ENCODE measurements around the gene RASGRP1. TPM values are rescaled to one million over a fixed set of nuclear protein-coding genes. Genes with fewer than 3 reads are reported as not detected.

RASGRP1 gene
- total RNA-seq (100 to 1,000 TPM; 118 to 148 (median 131) TPM), total RNA-seq (143 to 566 (median 317) reads per million in 29 experiments)
- 166 TPM for total RNA-seq (2013)

DNA sequence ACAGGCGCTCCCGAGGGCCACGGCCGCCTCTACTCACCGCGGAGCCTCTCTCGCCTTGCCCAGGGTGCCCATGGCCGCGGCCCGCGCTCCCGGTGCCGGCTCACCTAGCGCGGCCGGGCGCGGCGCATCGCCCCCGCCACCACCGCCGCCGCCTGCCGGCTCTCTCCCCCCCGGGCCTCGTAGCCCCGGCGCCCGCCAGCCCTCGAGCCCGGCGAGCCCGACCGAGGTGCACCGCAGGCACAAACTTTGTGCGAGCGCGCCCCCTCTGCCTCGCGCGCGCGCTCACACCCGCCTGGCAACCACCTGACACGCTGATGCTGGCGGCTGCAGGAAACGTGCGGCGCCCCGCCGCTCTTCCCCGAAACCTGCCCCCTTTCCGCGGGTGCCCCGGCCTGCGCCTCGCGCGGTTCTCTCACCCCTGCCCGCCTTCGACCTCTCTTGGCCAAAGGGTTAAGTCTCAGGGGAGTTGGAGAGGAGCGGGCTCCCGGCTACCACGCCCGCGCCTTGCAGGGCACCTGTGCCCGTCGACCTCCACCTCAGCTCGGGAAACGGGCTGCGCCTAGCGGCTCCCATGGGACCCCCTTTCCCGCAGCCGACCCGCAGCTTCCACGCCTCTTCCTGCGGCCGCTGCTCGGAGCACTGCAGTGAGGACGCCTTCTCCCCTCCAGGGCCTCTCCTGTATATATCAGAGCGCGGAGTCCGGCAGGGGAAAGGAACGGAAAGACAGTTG, at the start of gene RASGRP1:
TSS of gene RASGRP1 (minus strand) at position 258 of the 730 bp plus-strand sequence. CDS start at position 72, 186 bp downstream.
- CTCF ChIA-PET: interaction anchor here (0.6 to 6.8 kb wide), 44 partner anchors 9 to 140 kb away, joined by 3 to 249 read pairs (median 4); partner anchors contain the start of gene FAM98B (in 2 of the 2)
- under 1% methylated on average over 79 of the region's 85 CpGs for WGBS (ENCODE audit: insufficient coverage)
- DNase-seq: peak; percentile 83 to 94 (median 87)
- POLR2A ChIA-PET: interaction anchor here (0.8 to 1.8 kb wide), 9 partner anchors 31 to 126 kb away, joined by 3 to 8 read pairs (median 4); no protein-coding TSS in a partner anchor
- peak; percentile 83 to 85 (median 83) for ATAC-seq (replicated peaks in 1 of 4)
- Mint-ChIP-seq H3K27ac (peak within 1 kb of the TSS; percentile 94 to 98), H3K9me3 (no peaks in the 10 kb centered on the region), H3K4me3 (peak within 1 kb of the TSS; percentile 87 to 96 (median 88)), H3K27me3 (no peaks in the 10 kb centered on the region), H3K4me1 (peaks cover 50 to 59% (median 56%) of the 10 kb centered on the region in 3 donors), H3K36me3 (peaks cover 23% of the 10 kb centered on the region)
- Histone ChIP-seq H3K27me3 (replicated peaks in 1 of 2; ENCODE audit: control insufficient read depth in 2 of 2, extremely low read depth in 1 of 2, insufficient read depth in 2 of 2, low read length in 1 of 2) (no peaks in the 10 kb centered on the region), H3K27ac (ENCODE audit: low read length) (peak within 1 kb of the TSS; percentile 91), H3K9me3 (no peaks in the 10 kb centered on the region), H3K36me3 (ENCODE audit: control insufficient read depth in 2 of 2, extremely low read depth in 1 of 2, insufficient read depth in 1 of 2, low read length in 1 of 2) (peaks cover 0 to 16% of the 10 kb centered on the region in 2 donors), H3K4me1 (ENCODE audit: control insufficient read depth in 1 of 2, extremely low read depth in 1 of 2, insufficient read depth in 2 of 2, low read length in 2 of 2) (peaks cover 32 to 43% of the 10 kb centered on the region in 2 experiments), H3K4me3 (ENCODE audit: control insufficient read depth in 1 of 2, extremely low read depth in 1 of 2, low read length in 1 of 2) (peak within 1 kb of the TSS; percentile 90)

DNA sequence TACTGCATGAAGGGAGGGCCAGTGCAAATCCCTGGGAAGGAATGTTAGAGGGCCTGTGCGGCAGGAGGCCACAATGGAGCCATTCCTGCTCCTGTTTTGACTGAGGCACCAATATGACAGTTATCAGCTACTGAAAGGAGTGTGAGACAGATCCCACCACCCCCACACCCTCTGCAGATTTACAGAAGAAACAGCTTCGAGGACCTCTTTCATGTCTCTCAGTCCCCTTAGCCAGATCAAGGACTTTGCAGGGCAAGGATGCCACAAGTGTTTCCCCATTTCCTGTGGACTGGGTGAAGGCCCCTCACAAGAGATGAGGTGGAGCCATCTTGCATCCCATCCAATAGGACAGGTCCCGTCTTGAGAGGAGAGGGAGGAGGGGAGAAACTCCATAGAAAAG, 48.5 kb upstream of the RASGRP1 start:
- no peaks in the 10 kb centered on the region for H3K9me3 ChIP-seq
- WGBS (ENCODE audit: insufficient coverage): no CpG with 5 or more reads among the region's 3 CpGs
- no peak overlapping the region for H3K27ac ChIP-seq (ENCODE audit: low read length)
- H3K4me3 Mint-ChIP-seq: peak overlapping the region in 1 of 3 donors; percentile 31
- no peaks in the 10 kb centered on the region for H3K36me3 ChIP-seq (ENCODE audit: control insufficient read depth in 2 of 2, extremely low read depth in 1 of 2, insufficient read depth in 1 of 2, low read length in 1 of 2)
- peaks cover 50 to 66% (median 55%) of the 10 kb centered on the region in 3 donors for H3K4me1 Mint-ChIP-seq
- DNase-seq: no peak
- POLR2A ChIA-PET: no interaction called here
- no peak for ATAC-seq (replicated peaks in 1 of 4)
- no peak overlapping the region for H3K4me3 ChIP-seq (ENCODE audit: control insufficient read depth in 1 of 2, extremely low read depth in 1 of 2, low read length in 1 of 2)
- CTCF ChIA-PET: no interaction called here
- H3K27me3 Mint-ChIP-seq: no peaks in the 10 kb centered on the region
- no peaks in the 10 kb centered on the region for H3K36me3 Mint-ChIP-seq
- H3K27ac Mint-ChIP-seq: peak overlapping the region in 1 of 2 donors; percentile 93
- H3K9me3 Mint-ChIP-seq: peaks cover 0 to 4% (median 0%) of the 10 kb centered on the region in 3 donors
- peaks cover 27 to 40% of the 10 kb centered on the region in 2 experiments for H3K4me1 ChIP-seq (ENCODE audit: control insufficient read depth in 1 of 2, extremely low read depth in 1 of 2, insufficient read depth in 2 of 2, low read length in 2 of 2)
- H3K27me3 ChIP-seq (replicated peaks in 1 of 2; ENCODE audit: control insufficient read depth in 2 of 2, extremely low read depth in 1 of 2, insufficient read depth in 2 of 2, low read length in 1 of 2): no peaks in the 10 kb centered on the region

GRCh38 chr15:38612159-38612863, 47.7 kb upstream of the RASGRP1 start:
- Mint-ChIP-seq H3K27me3 (no peaks in the 10 kb centered on the region), H3K9me3 (peaks cover 0 to 4% (median 0%) of the 10 kb centered on the region in 3 donors), H3K4me1 (peaks cover 50 to 62% (median 55%) of the 10 kb centered on the region in 3 donors), H3K4me3 (peak overlapping the region in 2 of 3 donors; percentile 17 to 34), H3K27ac (peak overlapping the region; percentile 88 to 93), H3K36me3 (no peaks in the 10 kb centered on the region)
- Histone ChIP-seq H3K27ac (ENCODE audit: low read length) (peak overlapping the region; percentile 58), H3K9me3 (no peaks in the 10 kb centered on the region), H3K27me3 (replicated peaks in 1 of 2; ENCODE audit: control insufficient read depth in 2 of 2, extremely low read depth in 1 of 2, insufficient read depth in 2 of 2, low read length in 1 of 2) (no peaks in the 10 kb centered on the region), H3K4me3 (ENCODE audit: control insufficient read depth in 1 of 2, extremely low read depth in 1 of 2, low read length in 1 of 2) (no peak overlapping the region), H3K36me3 (ENCODE audit: control insufficient read depth in 2 of 2, extremely low read depth in 1 of 2, insufficient read depth in 1 of 2, low read length in 1 of 2) (no peaks in the 10 kb centered on the region), H3K4me1 (ENCODE audit: control insufficient read depth in 1 of 2, extremely low read depth in 1 of 2, insufficient read depth in 2 of 2, low read length in 2 of 2) (peaks cover 27 to 40% of the 10 kb centered on the region in 2 experiments)
- ChIA-PET POLR2A (interaction anchor here in 1 of 2 donors (0.6 kb wide), 1 partner anchor 49 kb away, joined by 4 read pairs; no protein-coding TSS in a partner anchor), CTCF (interaction anchor here (1.0 to 1.3 kb wide), 2 partner anchors 15 to 19 kb away, joined by 3 to 4 read pairs; no protein-coding TSS in a partner anchor)
- peak in 2 of 4 experiments; percentile 27 to 43 for ATAC-seq (replicated peaks in 1 of 4)
- DNase-seq: no peak
- WGBS (ENCODE audit: insufficient coverage): 40% methylated on average over 1 of the region's 6 CpGs

- WGBS (ENCODE audit: insufficient coverage): 4% methylated on average over 4 of the region's 4 CpGs
- DNase-seq (peak in 21 of 35 experiments; percentile 6 to 55 (median 17)), ATAC-seq (replicated peaks in 1 of 4) (peak; percentile 44 to 85 (median 72))
- Mint-ChIP-seq H3K27me3 (no peaks in the 10 kb centered on the region), H3K27ac (peak overlapping the region; percentile 88 to 93), H3K9me3 (peaks cover 0 to 4% (median 0%) of the 10 kb centered on the region in 3 donors), H3K4me1 (peaks cover 50 to 62% (median 55%) of the 10 kb centered on the region in 3 donors), H3K4me3 (peak overlapping the region in 2 of 3 donors; percentile 28 to 68), H3K36me3 (no peaks in the 10 kb centered on the region)
- ChIA-PET CTCF (interaction anchor here (0.6 to 1.3 kb wide), 7 partner anchors 12 to 79 kb away, joined by 3 to 6 read pairs (median 3); no protein-coding TSS in a partner anchor), POLR2A (interaction anchor here in 1 of 2 donors (0.9 kb wide), 1 partner anchor 42 kb away, joined by 3 read pairs; no protein-coding TSS in a partner anchor)
- no peaks in the 10 kb centered on the region for H3K27me3 ChIP-seq (replicated peaks in 1 of 2; ENCODE audit: control insufficient read depth in 2 of 2, extremely low read depth in 1 of 2, insufficient read depth in 2 of 2, low read length in 1 of 2)
- H3K4me1 ChIP-seq (ENCODE audit: control insufficient read depth in 1 of 2, extremely low read depth in 1 of 2, insufficient read depth in 2 of 2, low read length in 2 of 2): peaks cover 27 to 40% of the 10 kb centered on the region in 2 experiments
- no peaks in the 10 kb centered on the region for H3K9me3 ChIP-seq
- H3K36me3 ChIP-seq (ENCODE audit: control insufficient read depth in 2 of 2, extremely low read depth in 1 of 2, insufficient read depth in 1 of 2, low read length in 1 of 2): no peaks in the 10 kb centered on the region
- H3K27ac ChIP-seq (ENCODE audit: low read length): peak overlapping the region; percentile 58
- H3K4me3 ChIP-seq (ENCODE audit: control insufficient read depth in 1 of 2, extremely low read depth in 1 of 2, low read length in 1 of 2): no peak overlapping the region
Measured at GRCh38 chr15:38611228-38611627, 46.6 kb upstream of the RASGRP1 start.

GRCh38 chr15:38610748-38611147, 46.1 kb upstream of the RASGRP1 start:
- Histone ChIP-seq H3K4me3 (ENCODE audit: control insufficient read depth in 1 of 2, extremely low read depth in 1 of 2, low read length in 1 of 2) (no peak overlapping the region), H3K9me3 (no peaks in the 10 kb centered on the region), H3K4me1 (ENCODE audit: control insufficient read depth in 1 of 2, extremely low read depth in 1 of 2, insufficient read depth in 2 of 2, low read length in 2 of 2) (peaks cover 27 to 40% of the 10 kb centered on the region in 2 experiments), H3K36me3 (ENCODE audit: control insufficient read depth in 2 of 2, extremely low read depth in 1 of 2, insufficient read depth in 1 of 2, low read length in 1 of 2) (no peaks in the 10 kb centered on the region), H3K27me3 (replicated peaks in 1 of 2; ENCODE audit: control insufficient read depth in 2 of 2, extremely low read depth in 1 of 2, insufficient read depth in 2 of 2, low read length in 1 of 2) (no peaks in the 10 kb centered on the region), H3K27ac (ENCODE audit: low read length) (peak overlapping the region; percentile 58)
- DNase-seq (peak in 22 of 35 experiments; percentile 5 to 56 (median 16)), ATAC-seq (replicated peaks in 1 of 4) (peak; percentile 37 to 91 (median 46))
- no peaks in the 10 kb centered on the region for H3K36me3 Mint-ChIP-seq
- peak overlapping the region; percentile 88 to 93 for H3K27ac Mint-ChIP-seq
- ChIA-PET POLR2A (interaction anchor here (0.6 to 0.9 kb wide), 2 partner anchors 42 to 52 kb away, joined by 3 to 8 read pairs; no protein-coding TSS in a partner anchor), CTCF (interaction anchor here (0.6 to 1.3 kb wide), 4 partner anchors 12 to 80 kb away, joined by 3 to 6 read pairs (median 4); no protein-coding TSS in a partner anchor)
- H3K27me3 Mint-ChIP-seq: no peaks in the 10 kb centered on the region
- WGBS (ENCODE audit: insufficient coverage): 56% methylated on average over 5 of the region's 7 CpGs
- peaks cover 0 to 4% (median 0%) of the 10 kb centered on the region in 3 donors for H3K9me3 Mint-ChIP-seq
- peak overlapping the region in 2 of 3 donors; percentile 6 to 28 for H3K4me3 Mint-ChIP-seq
- peaks cover 50 to 62% (median 55%) of the 10 kb centered on the region in 3 donors for H3K4me1 Mint-ChIP-seq

Data from T-cell (primary cell).